K562 (cell line): ENCODE measurements around the gene ZNF865. TPM values are rescaled to one million over a fixed set of nuclear protein-coding genes. Genes with fewer than 3 reads are reported as not detected.

Source experiments
- BRCA1 ChIP-seq, 2 experiments: fragments of 450-650 bp in 1 of 2; sonication (generic) in 1 of 2; formaldehyde crosslinking in 1 of 2; IDR thresholded peaks; 2 replicates each; pipeline versions ENCODE4 v1.5.0 to v1.6.1; 2017 to 2020; ENCODE audit warnings: mild to moderate bottlenecking in 1 of 2, missing genetic modification reagents in 1 of 2
- CTCF ChIP-seq, 3 experiments: IDR thresholded peaks in 2 of 3; conservative IDR thresholded peaks in 1 of 3; 2 replicates each; pipeline ENCODE4 v1.5.1; 2011 to 2012; ENCODE audit warnings: low read length in 3 of 3, mild to moderate bottlenecking in 3 of 3, control low read depth in 2 of 3, improper control_type of control experiment in 1 of 3, inconsistent platforms in 1 of 3, low read depth in 1 of 3, mixed read lengths in 1 of 3, moderate library complexity in 1 of 3; ENCODE audit not compliant: insufficient read depth in 2 of 3
- EP400 ChIP-seq: fragments of 450-650 bp; IDR thresholded peaks from 2 replicates; pipeline ENCODE4 v1.6.1; 2017; ENCODE audit warnings: antibody characterized with exemption, mild to moderate bottlenecking, moderate library complexity
- MXD1 ChIP-seq: fragments of 250-450 bp; sonication (Bioruptor Pico); IDR thresholded peaks from 2 replicates; pipeline ENCODE4 v1.8.0; 2021; ENCODE audit warnings: borderline replicate concordance, mild to moderate bottlenecking, moderate library complexity; ENCODE audit not compliant: poor library complexity, severe bottlenecking
- PTRF ChIP-seq: fragments of 450-650 bp; IDR thresholded peaks from 2 replicates; pipeline ENCODE4 v1.6.1; 2016; ENCODE audit warnings: mild to moderate bottlenecking, missing genetic modification characterization, missing compliant biosample characterization
- polyA plus RNA-seq, 8 experiments: library from polyadenylated mRNA; depleted of rRNA in 4 of 8; stranded (reverse) in 5 of 8; unstranded in 3 of 8; fragments of >200 nt; fragmentation: Nextera tagmentation in 2 of 8; fragmentation: Illumina TruSeq in 1 of 8; extraction: Ambion mirVana in 2 of 8; extraction: Trizol in 1 of 8; gene quantifications; 2 replicates each; pipeline versions ENCODE4 v1.2.1 to v1.2.3, GENCODE V29; 2011 to 2014; ENCODE audit warnings: inconsistent platforms in 1 of 8, missing spikeins in 1 of 8
- total RNA-seq, 7 experiments: library from RNA; depleted of rRNA in 6 of 7; stranded (reverse); fragments of >200 nt in 6 of 7; fragmentation: Illumina TruSeq in 2 of 7; extraction: Trizol in 2 of 7; gene quantifications; 2 replicates each; pipeline versions ENCODE4 v1.2.1 to v1.2.3, GENCODE V29; 2011 to 2021; ENCODE audit warnings: low replicate concordance in 1 of 7
- TF ChIP-seq, protein P1 (sequence below): sonication (generic); formaldehyde crosslinking; IDR thresholded peaks from 2 replicates; pipeline ENCODE4 v1.8.0; 2022; ENCODE audit warnings: missing genetic modification reagents, mild to moderate bottlenecking, moderate library complexity, borderline replicate concordance

ZNF865 gene
- total and polyA plus RNA-seq, 9 of the 15 experiments (the other 6 are each of a cell fraction or from before 2014, with no cell fraction given): 0.40 to 18.8 (median 1.6) TPM; not detected in 2

DNA sequence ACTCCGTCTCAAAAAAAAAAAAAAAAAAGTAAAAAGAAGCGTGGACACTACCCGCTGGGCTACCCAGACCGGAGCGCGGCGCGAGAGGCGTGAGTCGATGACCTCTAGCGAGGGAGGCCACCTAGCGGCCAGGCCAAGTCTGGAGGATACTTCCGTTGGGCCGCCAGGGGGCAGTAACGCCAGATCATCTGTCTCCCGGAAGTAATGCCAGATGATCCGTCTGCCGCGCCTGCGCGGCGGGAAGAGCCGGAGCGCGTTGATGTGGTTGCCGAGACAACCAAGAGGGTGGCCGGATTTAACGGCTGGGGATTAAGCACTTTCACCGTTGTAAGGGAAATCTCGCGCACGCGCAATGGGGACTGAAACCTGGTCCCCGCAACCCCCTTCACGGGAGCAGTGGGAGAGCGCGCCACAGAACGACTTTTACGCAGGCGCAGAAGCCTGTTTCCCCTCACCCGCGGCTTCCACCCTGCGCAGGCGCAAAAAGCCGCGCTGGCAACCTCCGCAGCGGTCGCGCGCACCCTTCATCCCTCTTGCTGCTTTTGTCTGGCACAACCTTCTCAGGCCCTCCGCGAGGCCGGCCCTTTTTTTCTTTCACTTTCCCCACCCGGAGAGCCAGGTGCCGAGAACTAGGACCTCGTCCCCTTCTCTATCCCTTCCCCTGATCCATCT lies 48.3 kb downstream of the ZNF865 start (continued):
- peak; percentile 27 for TF ChIP-seq MXD1 (CRISPR knock-in tag)
- TF ChIP-seq EP400: peak; percentile 90
- TF ChIP-seq PTRF: no peak
- peak; percentile 99 to 100 (median 100) for TF ChIP-seq CTCF (IDR thresholded peaks at IDR 0.05 in 2 of 3, conservative IDR thresholded peaks at IDR 0.05 in 1 of 3; ENCODE audit: insufficient read depth in 2 of 3, low read depth in 1 of 3, low read length in 3 of 3)
- TF ChIP-seq, protein P1, sequence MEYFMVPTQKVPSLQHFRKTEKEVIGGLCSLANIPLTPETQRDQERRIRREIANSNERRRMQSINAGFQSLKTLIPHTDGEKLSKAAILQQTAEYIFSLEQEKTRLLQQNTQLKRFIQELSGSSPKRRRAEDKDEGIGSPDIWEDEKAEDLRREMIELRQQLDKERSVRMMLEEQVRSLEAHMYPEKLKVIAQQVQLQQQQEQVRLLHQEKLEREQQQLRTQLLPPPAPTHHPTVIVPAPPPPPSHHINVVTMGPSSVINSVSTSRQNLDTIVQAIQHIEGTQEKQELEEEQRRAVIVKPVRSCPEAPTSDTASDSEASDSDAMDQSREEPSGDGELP (CRISPR knock-in tag): peak; percentile 97
- no peak for TF ChIP-seq BRCA1 (IDR thresholded peaks at IDR 0.05)
- TF ChIP-seq BRCA1 (CRISPR knock-in tag; IDR thresholded peaks at IDR 0.05): no peak
